SK-N-SH treated with all-trans-retinoic acid at 6 μM for 48 hours (cell line): Measurements from ENCODE around the gene GRAMD1B.
"Not testable (repeated sequence)": the region's sequence is repeated elsewhere in the genome, so short reads cannot be mapped to it uniquely, and the experiment has no call there.

Source experiments
- ATAC-seq: fragments of 200-7000 bp; cut with Tn5 transposase; 3 replicates; pipeline ENCODE4 v1.9.1; 2020; ENCODE audit warnings: mild to moderate bottlenecking, moderate library complexity
- CSDC2 ChIP-seq: fragments of 250-450 bp; sonication (Bioruptor Pico); IDR thresholded peaks from 2 replicates; pipeline ENCODE4 v1.5.0; 2020; ENCODE audit warnings: mild to moderate bottlenecking, moderate library complexity
- GLIS3 ChIP-seq: fragments of 250-450 bp; sonication (Bioruptor Pico); IDR thresholded peaks from 2 replicates; pipeline ENCODE4 v1.5.0; 2020; ENCODE audit warnings: mild to moderate bottlenecking, moderate library complexity
- OSR1 ChIP-seq: fragments of 250-450 bp; sonication (Bioruptor Pico); IDR thresholded peaks from 2 replicates; pipeline ENCODE4 v1.8.0; 2022; ENCODE audit warnings: moderate library complexity, mild to moderate bottlenecking, inconsistent platforms
- PPARA ChIP-seq: fragments of 250-450 bp; sonication (Bioruptor Pico); IDR thresholded peaks from 2 replicates; pipeline ENCODE4 v1.5.0; 2020; ENCODE audit warnings: mild to moderate bottlenecking, borderline replicate concordance
- RARB ChIP-seq: fragments of 250-450 bp; sonication (Bioruptor Pico); IDR thresholded peaks from 2 replicates; pipeline ENCODE4 v1.8.0; 2021; ENCODE audit warnings: mild to moderate bottlenecking, moderate library complexity
- SNAI2 ChIP-seq: fragments of 250-450 bp; sonication (Bioruptor Pico); IDR thresholded peaks from 2 replicates; pipeline ENCODE4 v1.5.0; 2020; ENCODE audit warnings: mild to moderate bottlenecking, moderate library complexity
- TCF4 ChIP-seq: fragments of 250-450 bp; sonication (Bioruptor Pico); IDR thresholded peaks from 2 replicates; pipeline ENCODE4 v1.8.0; 2021; ENCODE audit warnings: mild to moderate bottlenecking, moderate library complexity, borderline replicate concordance
- TOX ChIP-seq: fragments of 250-450 bp; sonication (Bioruptor Pico); IDR thresholded peaks from 2 replicates; pipeline ENCODE4 v1.8.0; 2021; ENCODE audit warnings: mild to moderate bottlenecking, moderate library complexity, borderline replicate concordance
- ZC3H10 ChIP-seq: fragments of 250-450 bp; sonication (Bioruptor Pico); IDR thresholded peaks from 2 replicates; pipeline ENCODE4 v1.5.1; 2021; ENCODE audit warnings: mild to moderate bottlenecking, moderate library complexity
- ZFP30 ChIP-seq: fragments of 450-650 bp; formaldehyde crosslinking; IDR thresholded peaks from 2 replicates; pipeline ENCODE4 v1.5.0; 2022; ENCODE audit warnings: mild to moderate bottlenecking, moderate library complexity
- ZNF565 ChIP-seq: fragments of 450-650 bp; formaldehyde crosslinking; conservative IDR thresholded peaks from 2 replicates; pipeline ENCODE4 v1.5.0; 2020; ENCODE audit warnings: low read depth, mild to moderate bottlenecking, moderate library complexity
- ZNF8 ChIP-seq: fragments of 450-650 bp; formaldehyde crosslinking; IDR thresholded peaks from 2 replicates; pipeline ENCODE4 v1.5.0; 2020; ENCODE audit warnings: mild to moderate bottlenecking, moderate library complexity
- TF ChIP-seq, protein P1 (sequence below): fragments of 250-450 bp; sonication (Bioruptor Pico); IDR thresholded peaks from 2 replicates; pipeline ENCODE4 v1.8.0; 2021; ENCODE audit warnings: low read depth, mild to moderate bottlenecking, moderate library complexity, borderline replicate concordance
- TF ChIP-seq, protein P2 (sequence below): fragments of 250-450 bp; sonication (Bioruptor Pico); IDR thresholded peaks from 2 replicates; pipeline ENCODE4 v1.5.1; 2021; ENCODE audit warnings: mild to moderate bottlenecking, moderate library complexity
- TF ChIP-seq, protein P3 (sequence below): fragments of 250-450 bp; sonication (Bioruptor Pico); IDR thresholded peaks from 2 replicates; pipeline ENCODE4 v1.5.1; 2020; ENCODE audit warnings: low read depth, mild to moderate bottlenecking, moderate library complexity

The GRAMD1B gene

DNA sequence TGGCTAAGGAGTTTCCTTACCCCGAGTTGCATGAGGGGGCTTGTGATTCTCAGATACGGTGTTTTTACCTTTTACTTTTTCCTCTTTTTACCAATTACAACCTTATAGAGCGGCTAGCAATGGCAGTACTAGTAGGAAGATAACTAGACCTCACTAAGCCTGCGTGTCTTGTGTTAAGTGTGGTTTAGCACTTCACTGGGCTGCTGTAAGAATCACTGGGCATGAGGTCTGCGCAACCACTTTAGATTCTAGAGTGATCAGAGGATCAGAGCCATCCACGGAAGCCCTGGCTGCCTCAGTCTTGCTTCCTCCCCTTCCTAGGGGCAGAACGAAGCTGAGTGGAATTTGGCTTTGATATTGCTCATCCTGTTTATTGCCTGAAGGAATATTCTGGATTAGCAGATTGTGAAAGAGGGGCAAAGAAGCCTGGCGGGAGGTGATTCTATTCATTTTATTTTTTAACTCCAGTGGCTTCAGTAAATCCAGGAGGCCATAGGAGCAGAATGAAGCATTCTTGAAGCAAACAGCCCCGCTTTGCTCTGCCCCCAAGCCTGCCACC, 88.5 kb downstream of the GRAMD1B start:
- ATAC-seq, result no peak
- TF ChIP-seq ZNF565 (CRISPR knock-in tag), result no peak
- TF ChIP-seq ZFP30 (CRISPR knock-in tag), result no peak
- no peak for TF ChIP-seq RARB
- TF ChIP-seq ZC3H10 (CRISPR knock-in tag), result no peak
- no peak for TF ChIP-seq OSR1 (CRISPR knock-in tag)
- TF ChIP-seq CSDC2 (CRISPR knock-in tag), result no peak

DNA sequence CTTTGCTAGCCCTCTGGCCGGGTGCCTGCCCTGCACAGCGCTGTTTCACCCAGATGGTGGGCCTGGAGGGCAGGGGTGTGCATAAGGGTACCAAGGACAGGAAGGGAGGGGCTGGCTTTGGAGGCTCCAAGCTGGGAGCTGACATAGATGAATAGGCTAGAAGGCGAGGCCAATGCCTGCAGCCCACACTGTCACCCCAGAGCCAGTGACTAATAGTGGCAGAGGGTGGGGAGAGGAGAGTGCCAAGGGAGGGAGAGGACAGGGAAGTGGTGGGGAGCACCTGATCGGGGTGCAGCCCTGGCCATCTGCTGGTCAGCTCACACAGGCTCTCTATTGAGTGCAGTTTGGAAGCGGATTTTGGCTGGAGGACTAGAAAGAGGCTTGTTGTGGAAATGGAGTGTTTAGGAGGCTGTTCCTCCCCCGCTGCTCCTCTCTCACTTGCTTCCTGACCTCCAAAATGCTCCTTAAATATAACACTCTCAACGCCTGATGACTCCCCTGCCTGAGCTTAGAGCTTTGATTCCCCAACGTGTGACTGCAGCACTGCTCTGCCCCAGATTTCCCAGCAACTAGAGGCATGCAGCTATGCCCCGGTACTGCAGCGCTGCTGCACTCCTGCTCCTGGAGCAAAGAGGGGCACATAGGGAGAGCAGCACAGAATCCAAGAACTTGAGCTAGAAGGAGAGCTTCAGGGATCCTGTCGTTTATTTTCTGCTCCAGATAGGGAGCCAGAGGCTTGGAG, 89.2 kb downstream of the GRAMD1B start:
- no peak for TF ChIP-seq SNAI2 (CRISPR knock-in tag)
- no peak for TF ChIP-seq TCF4
- TF ChIP-seq, protein P1, sequence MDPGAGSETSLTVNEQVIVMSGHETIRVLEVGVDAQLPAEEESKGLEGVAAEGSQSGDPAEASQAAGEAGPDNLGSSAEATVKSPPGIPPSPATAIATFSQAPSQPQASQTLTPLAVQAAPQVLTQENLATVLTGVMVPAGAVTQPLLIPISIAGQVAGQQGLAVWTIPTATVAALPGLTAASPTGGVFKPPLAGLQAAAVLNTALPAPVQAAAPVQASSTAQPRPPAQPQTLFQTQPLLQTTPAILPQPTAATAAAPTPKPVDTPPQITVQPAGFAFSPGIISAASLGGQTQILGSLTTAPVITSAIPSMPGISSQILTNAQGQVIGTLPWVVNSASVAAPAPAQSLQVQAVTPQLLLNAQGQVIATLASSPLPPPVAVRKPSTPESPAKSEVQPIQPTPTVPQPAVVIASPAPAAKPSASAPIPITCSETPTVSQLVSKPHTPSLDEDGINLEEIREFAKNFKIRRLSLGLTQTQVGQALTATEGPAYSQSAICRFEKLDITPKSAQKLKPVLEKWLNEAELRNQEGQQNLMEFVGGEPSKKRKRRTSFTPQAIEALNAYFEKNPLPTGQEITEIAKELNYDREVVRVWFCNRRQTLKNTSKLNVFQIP, result no peak
- no peak for TF ChIP-seq OSR1 (CRISPR knock-in tag)
- TF ChIP-seq, protein P2, sequence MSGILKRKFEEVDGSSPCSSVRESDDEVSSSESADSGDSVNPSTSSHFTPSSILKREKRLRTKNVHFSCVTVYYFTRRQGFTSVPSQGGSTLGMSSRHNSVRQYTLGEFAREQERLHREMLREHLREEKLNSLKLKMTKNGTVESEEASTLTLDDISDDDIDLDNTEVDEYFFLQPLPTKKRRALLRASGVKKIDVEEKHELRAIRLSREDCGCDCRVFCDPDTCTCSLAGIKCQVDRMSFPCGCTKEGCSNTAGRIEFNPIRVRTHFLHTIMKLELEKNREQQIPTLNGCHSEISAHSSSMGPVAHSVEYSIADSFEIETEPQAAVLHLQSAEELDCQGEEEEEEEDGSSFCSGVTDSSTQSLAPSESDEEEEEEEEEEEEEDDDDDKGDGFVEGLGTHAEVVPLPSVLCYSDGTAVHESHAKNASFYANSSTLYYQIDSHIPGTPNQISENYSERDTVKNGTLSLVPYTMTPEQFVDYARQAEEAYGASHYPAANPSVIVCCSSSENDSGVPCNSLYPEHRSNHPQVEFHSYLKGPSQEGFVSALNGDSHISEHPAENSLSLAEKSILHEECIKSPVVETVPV (CRISPR knock-in tag), result no peak
- TF ChIP-seq ZFP30 (CRISPR knock-in tag), result no peak
- TF ChIP-seq, protein P3, sequence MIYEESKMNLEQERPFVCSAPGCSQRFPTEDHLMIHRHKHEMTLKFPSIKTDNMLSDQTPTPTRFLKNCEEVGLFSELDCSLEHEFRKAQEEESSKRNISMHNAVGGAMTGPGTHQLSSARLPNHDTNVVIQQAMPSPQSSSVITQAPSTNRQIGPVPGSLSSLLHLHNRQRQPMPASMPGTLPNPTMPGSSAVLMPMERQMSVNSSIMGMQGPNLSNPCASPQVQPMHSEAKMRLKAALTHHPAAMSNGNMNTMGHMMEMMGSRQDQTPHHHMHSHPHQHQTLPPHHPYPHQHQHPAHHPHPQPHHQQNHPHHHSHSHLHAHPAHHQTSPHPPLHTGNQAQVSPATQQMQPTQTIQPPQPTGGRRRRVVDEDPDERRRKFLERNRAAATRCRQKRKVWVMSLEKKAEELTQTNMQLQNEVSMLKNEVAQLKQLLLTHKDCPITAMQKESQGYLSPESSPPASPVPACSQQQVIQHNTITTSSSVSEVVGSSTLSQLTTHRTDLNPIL, result no peak
- no peak for TF ChIP-seq RARB
- TF ChIP-seq PPARA (CRISPR knock-in tag), result no peak
- TF ChIP-seq GLIS3 (CRISPR knock-in tag), result no peak
- TF ChIP-seq ZNF8, result no peak
- no peak for TF ChIP-seq TOX (CRISPR knock-in tag)
- TF ChIP-seq, all 23 proteins: peak for 0
- peak; percentile 41; the same call in 1 of the 3 replicates for ATAC-seq

DNA sequence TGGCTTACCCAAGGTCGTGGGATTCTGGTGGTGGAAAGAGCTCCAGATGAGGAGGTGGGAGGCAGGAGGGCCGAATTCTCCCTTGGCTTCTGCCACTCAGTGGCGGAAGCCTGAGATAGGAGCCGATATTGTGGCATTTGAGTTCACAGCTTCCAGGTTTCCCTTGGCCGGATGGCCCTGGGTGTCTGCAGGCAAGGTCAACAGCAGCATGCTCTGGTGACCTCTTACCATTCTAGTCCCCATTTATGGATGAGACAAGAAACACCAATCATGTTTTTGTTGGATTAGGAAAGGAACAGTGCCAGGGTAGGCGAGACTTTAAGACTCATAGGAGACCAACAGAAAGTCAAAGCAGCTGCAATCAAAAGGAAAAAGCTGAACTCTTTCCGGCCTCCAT, 89.7 kb downstream of the GRAMD1B start:
- TF ChIP-seq ZC3H10 (CRISPR knock-in tag) (no peak), CSDC2 (CRISPR knock-in tag) (no peak), RARB (no peak)

DNA sequence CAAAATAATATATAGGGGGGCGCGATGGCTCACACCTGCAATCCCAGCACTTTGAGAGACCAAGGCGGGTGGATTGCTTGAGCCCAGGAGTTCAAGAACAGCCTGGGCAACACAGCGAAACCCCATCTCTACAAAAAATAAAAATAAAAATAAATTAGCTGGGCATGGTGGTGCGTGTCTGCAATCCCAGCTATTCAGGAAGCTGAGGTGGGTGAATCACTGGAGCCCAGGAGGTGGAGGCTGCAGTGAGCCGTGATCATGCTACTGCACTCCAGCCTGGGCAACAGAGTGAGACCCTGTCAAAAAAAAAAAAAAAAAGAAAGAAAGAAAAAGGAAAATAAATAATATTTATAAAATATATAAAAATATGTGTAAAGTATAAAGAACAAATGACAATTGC, 90.4 kb downstream of the GRAMD1B start:
- ATAC-seq, result not testable (repeated sequence)

More for the DNA sequence above, 89.7 kb downstream of the GRAMD1B start:
- ATAC-seq, result no peak

DNA sequence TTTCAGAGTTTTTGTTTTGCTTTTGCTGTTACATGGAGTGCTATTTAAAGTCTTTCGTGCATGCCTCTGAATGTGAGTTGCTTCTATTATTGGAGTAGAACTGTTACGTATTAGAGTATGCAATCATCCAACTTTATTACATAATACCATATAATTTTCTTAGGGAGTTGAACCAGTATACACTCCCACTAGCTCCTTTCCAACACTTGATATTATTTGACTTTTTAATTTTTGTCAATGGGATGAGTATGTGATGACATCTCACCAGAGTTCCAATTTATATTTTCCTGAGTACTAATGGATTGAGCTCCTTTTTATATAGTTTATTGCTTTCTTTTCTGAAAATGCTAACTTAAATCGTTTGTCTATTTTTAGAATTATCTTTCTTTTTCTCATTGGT, 90.9 kb downstream of the GRAMD1B start:
- TF ChIP-seq, protein P3, result no peak
- TF ChIP-seq ZNF565 (CRISPR knock-in tag) (no peak), SNAI2 (CRISPR knock-in tag) (no peak), PPARA (CRISPR knock-in tag) (no peak)
- TF ChIP-seq, protein P2 (CRISPR knock-in tag), result no peak
- TF ChIP-seq, all 23 proteins: peak for 0
- no peak for ATAC-seq

DNA sequence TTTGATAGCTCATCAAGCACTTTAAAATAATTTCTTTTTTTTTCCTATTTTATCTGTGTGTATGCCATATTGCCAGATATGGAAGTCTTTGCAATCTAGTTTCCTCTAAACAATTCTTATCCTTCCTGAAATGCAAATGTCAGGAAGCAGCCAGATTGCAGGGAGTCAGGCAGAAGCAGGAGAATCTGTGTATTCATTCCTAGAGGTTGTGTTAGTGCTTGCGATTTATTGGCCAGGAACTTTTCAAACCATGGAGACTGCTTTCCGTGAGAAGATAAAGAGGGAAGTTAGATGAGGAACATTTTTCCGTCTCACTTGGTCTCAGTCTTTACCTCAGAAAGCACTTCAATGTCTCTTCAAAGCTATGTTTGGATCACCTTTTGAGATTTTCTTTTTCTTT, 91.9 kb downstream of the GRAMD1B start:
- TF ChIP-seq TOX (CRISPR knock-in tag), result no peak
- TF ChIP-seq, protein P1, result no peak
- no peak for ATAC-seq
